Fibroblast of lung (primary cell): Measurements from ENCODE around the gene TESK1. TPM values are rescaled to one million over a fixed set of nuclear protein-coding genes. Genes with fewer than 3 reads are reported as not detected.

Source experiments
- DNase-seq, 2 donors: peaks; one replicate each; pipeline versions ENCODE4 v3.0.0 to v3.0.0-alpha.2; 2010; ENCODE audit warnings: low read depth in 2 of 2
- H2AFZ ChIP-seq: 2 replicates; pipeline ENCODE4 v1.5.1; 2012; ENCODE audit warnings: low read length, control low read depth, inconsistent platforms
- H3K27ac ChIP-seq: 2 replicates; pipeline ENCODE4 v1.5.1; 2011; ENCODE audit warnings: low read length, control low read depth; ENCODE audit not compliant: insufficient read depth
- H3K27me3 ChIP-seq: 2 replicates; pipeline ENCODE4 v1.5.1; 2011; ENCODE audit warnings: mild to moderate bottlenecking, low read length; ENCODE audit not compliant: control insufficient read depth, insufficient read depth
- H3K36me3 ChIP-seq: 2 replicates; pipeline ENCODE4 v1.5.1; 2011; ENCODE audit warnings: low read length; ENCODE audit not compliant: control insufficient read depth, insufficient read depth
- H3K4me1 ChIP-seq: 2 replicates; pipeline ENCODE4 v1.5.1; 2011; ENCODE audit warnings: low read length; ENCODE audit not compliant: control insufficient read depth, insufficient read depth; ENCODE audit errors: extremely low read depth
- H3K4me2 ChIP-seq: 2 replicates; pipeline ENCODE4 v1.5.1; 2011; ENCODE audit warnings: low read length, control low read depth; ENCODE audit not compliant: insufficient read depth; ENCODE audit errors: extremely low read depth
- H3K4me3 ChIP-seq, 4 experiments: fragments of 200-600 bp in 1 of 4; sonication (generic) in 1 of 4; replicated peaks in 1 of 4; 2 replicates each; pipeline ENCODE4 v1.5.1; 2011 to 2016; ENCODE audit warnings: low read length in 4 of 4, low read depth in 3 of 4, mild to moderate bottlenecking in 3 of 4, control low read depth in 2 of 4, inconsistent platforms in 1 of 4, mixed read lengths in 1 of 4; ENCODE audit not compliant: insufficient read depth in 1 of 4; ENCODE audit errors: control extremely low read depth in 1 of 4
- H3K79me2 ChIP-seq: 2 replicates; pipeline ENCODE4 v1.5.1; 2012; ENCODE audit warnings: mild to moderate bottlenecking, low read length, inconsistent platforms; ENCODE audit not compliant: control insufficient read depth, insufficient read depth
- H3K9ac ChIP-seq: 2 replicates; pipeline ENCODE4 v1.5.1; 2011; ENCODE audit warnings: mild to moderate bottlenecking, low read length, control low read depth; ENCODE audit not compliant: insufficient read depth
- H3K9me3 ChIP-seq: 2 replicates; pipeline ENCODE4 v1.5.1; 2012; ENCODE audit warnings: low read depth, low read length; ENCODE audit not compliant: control insufficient read depth, insufficient read depth
- H4K20me1 ChIP-seq: 2 replicates; pipeline ENCODE4 v1.5.1; 2011; ENCODE audit warnings: low read length; ENCODE audit not compliant: control insufficient read depth, insufficient read depth; ENCODE audit errors: extremely low read depth
- EZH2 ChIP-seq: IDR thresholded peaks from 2 replicates; pipeline ENCODE4 v1.5.1; 2012; ENCODE audit warnings: low read length, control low read depth, mild to moderate bottlenecking; ENCODE audit errors: missing control alignments
- polyA plus RNA-seq, 2 donors: library from polyadenylated mRNA; depleted of rRNA in 1 of 2; stranded (reverse) in 1 of 2; unstranded in 1 of 2; fragments of >200 nt; gene quantifications; 2 replicates each; pipeline ENCODE4 v1.2.1, GENCODE V29; 2011 to 2012; ENCODE audit warnings: missing spikeins in 1 of 2
- total RNA-seq: library from RNA; depleted of rRNA; stranded (reverse); fragments of >200 nt; gene quantifications from 2 replicates; pipeline ENCODE4 v1.2.1, GENCODE V29; 2014
- TF ChIP-seq, protein P1 (sequence below), 2 donors: IDR thresholded peaks in 1 of 2; conservative IDR thresholded peaks in 1 of 2; 1 replicate in 1 of 2; 2 replicates in 1 of 2; pipeline ENCODE4 v1.5.1; 2011 to 2012; ENCODE audit warnings: low read length in 2 of 2, control low read depth in 1 of 2, inconsistent platforms in 1 of 2, low read depth in 1 of 2, mild to moderate bottlenecking in 1 of 2

Gene TESK1
- total and polyA plus RNA-seq, 2 donors (not counting 1 experiment from before 2014, with no cell fraction given) = 9.4 to 12.0 TPM

DNA sequence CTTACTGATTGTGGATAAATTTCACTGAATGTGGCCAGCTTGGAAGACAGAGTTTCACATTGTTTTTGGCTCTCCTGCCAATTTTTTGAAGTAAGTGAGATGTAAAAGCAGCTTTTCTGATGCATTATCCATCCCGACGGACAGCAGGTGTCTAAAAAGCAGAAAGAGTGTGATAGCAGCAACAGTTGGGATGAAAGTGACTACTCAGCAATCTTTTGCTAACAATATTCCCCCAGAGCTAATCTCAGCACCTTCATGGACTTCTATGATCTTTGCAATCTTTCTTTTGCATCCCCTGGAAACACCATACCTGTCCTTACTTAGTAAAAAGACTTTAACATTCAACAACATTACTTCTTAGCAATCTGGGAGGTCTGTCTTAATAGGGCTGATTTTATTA lies 7.8 kb downstream of the TESK1 start:
- no peaks in the 10 kb centered on the region for H4K20me1 ChIP-seq
- no peak overlapping the region for H3K4me3 ChIP-seq
- no peaks in the 10 kb centered on the region for H3K9me3 ChIP-seq
- H3K4me2 ChIP-seq = no peak overlapping the region
- no peaks in the 10 kb centered on the region for H3K36me3 ChIP-seq
- TF ChIP-seq, protein P1, sequence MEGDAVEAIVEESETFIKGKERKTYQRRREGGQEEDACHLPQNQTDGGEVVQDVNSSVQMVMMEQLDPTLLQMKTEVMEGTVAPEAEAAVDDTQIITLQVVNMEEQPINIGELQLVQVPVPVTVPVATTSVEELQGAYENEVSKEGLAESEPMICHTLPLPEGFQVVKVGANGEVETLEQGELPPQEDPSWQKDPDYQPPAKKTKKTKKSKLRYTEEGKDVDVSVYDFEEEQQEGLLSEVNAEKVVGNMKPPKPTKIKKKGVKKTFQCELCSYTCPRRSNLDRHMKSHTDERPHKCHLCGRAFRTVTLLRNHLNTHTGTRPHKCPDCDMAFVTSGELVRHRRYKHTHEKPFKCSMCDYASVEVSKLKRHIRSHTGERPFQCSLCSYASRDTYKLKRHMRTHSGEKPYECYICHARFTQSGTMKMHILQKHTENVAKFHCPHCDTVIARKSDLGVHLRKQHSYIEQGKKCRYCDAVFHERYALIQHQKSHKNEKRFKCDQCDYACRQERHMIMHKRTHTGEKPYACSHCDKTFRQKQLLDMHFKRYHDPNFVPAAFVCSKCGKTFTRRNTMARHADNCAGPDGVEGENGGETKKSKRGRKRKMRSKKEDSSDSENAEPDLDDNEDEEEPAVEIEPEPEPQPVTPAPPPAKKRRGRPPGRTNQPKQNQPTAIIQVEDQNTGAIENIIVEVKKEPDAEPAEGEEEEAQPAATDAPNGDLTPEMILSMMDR (conservative IDR thresholded peaks at IDR 0.05 in 1 of 2, IDR thresholded peaks at IDR 0.05 in 1 of 2; ENCODE audit: low read depth in 1 of 2, low read length in 2 of 2) = no peak
- no peak for TF ChIP-seq EZH2
- H3K9ac ChIP-seq = no peak overlapping the region
- peaks cover 29% of the 10 kb centered on the region for H3K27me3 ChIP-seq
- no peaks in the 10 kb centered on the region for H3K4me1 ChIP-seq
- no peak overlapping the region for H3K27ac ChIP-seq
- no peak overlapping the region for H2AFZ ChIP-seq
- H3K79me2 ChIP-seq = no peaks in the 10 kb centered on the region
- no peak for DNase-seq

GRCh38 chr9:35615981-35616680 lies 11.1 kb downstream of the TESK1 start:
- Histone ChIP-seq H3K27ac (no peak overlapping the region), H3K4me1 (no peaks in the 10 kb centered on the region), H3K4me3 (no peak overlapping the region), H3K79me2 (no peaks in the 10 kb centered on the region), H3K4me2 (no peak overlapping the region), H3K9ac (no peak overlapping the region), H3K9me3 (no peaks in the 10 kb centered on the region), H3K27me3 (peaks cover 29% of the 10 kb centered on the region), H4K20me1 (no peaks in the 10 kb centered on the region), H2AFZ (no peak overlapping the region), H3K36me3 (no peaks in the 10 kb centered on the region)
- TF ChIP-seq, protein P1 (conservative IDR thresholded peaks at IDR 0.05 in 1 of 2, IDR thresholded peaks at IDR 0.05 in 1 of 2; ENCODE audit: low read depth in 1 of 2, low read length in 2 of 2) = no peak
- no peak for TF ChIP-seq EZH2
- no peak for DNase-seq

GRCh38 chr9:35616681-35617459 lies 11.8 kb downstream of the TESK1 start:
- H3K9me3 ChIP-seq = no peaks in the 10 kb centered on the region
- H3K27me3 ChIP-seq = peaks cover 29% of the 10 kb centered on the region
- H2AFZ ChIP-seq = peak overlapping the region; percentile 73
- H3K27ac ChIP-seq = no peak overlapping the region
- H3K79me2 ChIP-seq = no peaks in the 10 kb centered on the region
- no peaks in the 10 kb centered on the region for H4K20me1 ChIP-seq
- no peaks in the 10 kb centered on the region for H3K4me1 ChIP-seq
- H3K36me3 ChIP-seq = no peaks in the 10 kb centered on the region
- H3K4me3 ChIP-seq = peak overlapping the region in 3 of 4 experiments; percentile 31 to 44 (median 40)
- H3K9ac ChIP-seq = no peak overlapping the region
- peak overlapping the region; percentile 62 for H3K4me2 ChIP-seq
- no peak for TF ChIP-seq EZH2
- TF ChIP-seq, protein P1 (conservative IDR thresholded peaks at IDR 0.05 in 1 of 2, IDR thresholded peaks at IDR 0.05 in 1 of 2; ENCODE audit: low read depth in 1 of 2, low read length in 2 of 2) = peak in 1 of 2 donors; percentile 4
- DNase-seq = peak; percentile 61 to 66
